AG09309 (cell line): Measurements from ENCODE around the gene KRT4.

Experiments
- DNase-seq: peaks from one replicate; pipeline ENCODE4 v3.0.0-alpha.2; 2010; ENCODE audit warnings: low read depth
- H3K4me3 ChIP-seq: 2 replicates; pipeline ENCODE4 v1.5.1; 2011; ENCODE audit warnings: mild to moderate bottlenecking, low read depth, low read length, moderate library complexity; ENCODE audit not compliant: control insufficient read depth
- TF ChIP-seq, protein P1 (sequence below): IDR thresholded peaks from 2 replicates; pipeline ENCODE4 v1.5.1; 2011; ENCODE audit warnings: mild to moderate bottlenecking, low read depth, low read length, inconsistent platforms; ENCODE audit not compliant: insufficient read depth, control insufficient read depth; ENCODE audit errors: missing control alignments

The KRT4 gene

DNA sequence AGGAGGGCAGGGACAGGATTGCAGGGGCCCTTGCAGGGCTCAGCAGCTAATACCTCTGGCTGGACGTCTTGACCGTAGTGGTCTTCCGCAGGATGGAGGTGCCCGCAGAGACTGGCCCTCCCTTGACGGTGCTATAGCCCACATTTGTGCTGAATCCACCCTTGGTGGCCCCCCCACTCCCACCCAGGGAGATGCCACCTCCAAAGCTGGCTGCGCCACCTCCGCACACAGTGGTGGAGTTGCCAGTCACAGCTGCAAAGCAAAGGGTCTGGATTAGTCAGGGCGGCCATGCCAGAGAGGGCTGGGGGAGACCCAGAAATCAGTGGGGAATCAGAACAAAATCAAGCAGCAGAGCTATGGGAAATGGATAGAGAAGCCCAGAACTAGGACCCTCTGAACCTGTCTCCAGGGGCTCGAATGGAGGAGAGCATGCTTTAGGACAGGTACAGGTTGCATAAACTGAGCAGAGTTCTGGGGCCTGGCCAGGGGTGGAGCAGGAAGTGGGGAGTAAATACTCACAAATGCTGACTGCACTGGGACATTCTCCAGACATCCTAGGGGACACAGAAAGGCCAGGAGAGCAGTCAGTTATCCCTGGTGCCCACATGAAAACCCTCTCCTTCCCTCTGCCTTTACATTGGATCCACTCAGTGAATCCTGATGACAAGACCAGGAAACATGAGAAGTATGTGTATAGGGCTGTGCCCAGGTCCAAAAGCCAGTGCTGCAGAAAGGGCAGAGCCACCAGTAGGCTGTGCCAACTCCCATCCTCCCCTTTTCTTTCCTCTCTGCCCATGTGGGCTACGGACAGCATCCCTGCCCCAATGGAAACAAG is 8.1 kb upstream of the KRT4 start:
- H3K4me3 ChIP-seq = no peak overlapping the region
- DNase-seq = no peak
- TF ChIP-seq, protein P1, sequence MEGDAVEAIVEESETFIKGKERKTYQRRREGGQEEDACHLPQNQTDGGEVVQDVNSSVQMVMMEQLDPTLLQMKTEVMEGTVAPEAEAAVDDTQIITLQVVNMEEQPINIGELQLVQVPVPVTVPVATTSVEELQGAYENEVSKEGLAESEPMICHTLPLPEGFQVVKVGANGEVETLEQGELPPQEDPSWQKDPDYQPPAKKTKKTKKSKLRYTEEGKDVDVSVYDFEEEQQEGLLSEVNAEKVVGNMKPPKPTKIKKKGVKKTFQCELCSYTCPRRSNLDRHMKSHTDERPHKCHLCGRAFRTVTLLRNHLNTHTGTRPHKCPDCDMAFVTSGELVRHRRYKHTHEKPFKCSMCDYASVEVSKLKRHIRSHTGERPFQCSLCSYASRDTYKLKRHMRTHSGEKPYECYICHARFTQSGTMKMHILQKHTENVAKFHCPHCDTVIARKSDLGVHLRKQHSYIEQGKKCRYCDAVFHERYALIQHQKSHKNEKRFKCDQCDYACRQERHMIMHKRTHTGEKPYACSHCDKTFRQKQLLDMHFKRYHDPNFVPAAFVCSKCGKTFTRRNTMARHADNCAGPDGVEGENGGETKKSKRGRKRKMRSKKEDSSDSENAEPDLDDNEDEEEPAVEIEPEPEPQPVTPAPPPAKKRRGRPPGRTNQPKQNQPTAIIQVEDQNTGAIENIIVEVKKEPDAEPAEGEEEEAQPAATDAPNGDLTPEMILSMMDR = no peak

DNA sequence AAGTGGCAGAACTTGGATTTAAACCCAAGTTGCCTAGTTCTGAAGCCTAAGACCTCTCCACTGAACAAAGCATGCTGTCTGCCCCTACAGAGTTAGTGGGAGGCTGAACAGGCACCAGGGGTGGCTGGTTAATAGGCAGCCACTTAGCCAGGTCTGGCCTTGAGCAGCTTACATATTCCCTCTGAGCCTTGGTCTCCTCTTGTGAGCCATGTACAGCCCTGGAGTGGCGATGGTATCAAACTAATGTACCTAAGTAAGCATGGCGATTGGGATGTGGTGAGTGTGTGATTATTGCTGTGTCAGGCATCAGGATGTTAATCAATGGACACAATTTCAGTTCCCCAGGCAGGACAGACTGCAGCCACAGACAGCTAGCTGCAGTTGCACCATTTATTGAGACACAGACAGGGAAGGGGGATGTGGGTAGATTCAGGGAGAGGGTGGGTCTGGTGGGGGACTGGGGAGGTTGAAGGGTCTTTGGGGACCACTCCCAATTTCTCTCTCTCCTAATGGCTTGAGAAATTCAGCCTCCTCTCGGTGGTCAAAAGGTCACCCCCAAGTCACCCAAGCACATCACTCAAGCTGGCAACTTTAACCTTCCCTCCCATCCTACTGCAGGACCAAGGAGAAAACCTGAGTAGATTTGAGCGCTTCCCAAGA is 7.3 kb upstream of the KRT4 start:
- TF ChIP-seq, protein P1 = no peak
- H3K4me3 ChIP-seq = no peak overlapping the region
- DNase-seq = no peak

DNA sequence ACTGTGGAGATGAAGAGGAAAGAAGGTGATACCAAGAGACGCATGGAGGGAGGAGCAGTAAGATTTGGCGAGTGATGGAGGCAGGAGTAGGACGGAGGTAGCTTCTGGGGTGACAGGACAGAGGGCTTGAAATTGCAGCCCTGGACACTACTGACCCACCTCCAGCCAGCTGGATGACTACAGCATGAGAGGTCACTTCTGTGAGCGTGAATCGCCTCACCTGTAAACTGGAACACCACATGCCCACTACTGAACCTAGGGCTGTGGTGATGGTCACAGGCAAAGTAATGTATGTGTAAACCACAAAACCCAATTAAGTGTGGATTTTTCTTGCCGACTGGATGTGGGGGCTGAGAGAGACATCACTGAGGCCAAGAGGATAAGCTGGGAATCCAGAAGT is 6.6 kb upstream of the KRT4 start:
- DNase-seq = no peak
- TF ChIP-seq, protein P1 = no peak
- no peak overlapping the region for H3K4me3 ChIP-seq

DNA sequence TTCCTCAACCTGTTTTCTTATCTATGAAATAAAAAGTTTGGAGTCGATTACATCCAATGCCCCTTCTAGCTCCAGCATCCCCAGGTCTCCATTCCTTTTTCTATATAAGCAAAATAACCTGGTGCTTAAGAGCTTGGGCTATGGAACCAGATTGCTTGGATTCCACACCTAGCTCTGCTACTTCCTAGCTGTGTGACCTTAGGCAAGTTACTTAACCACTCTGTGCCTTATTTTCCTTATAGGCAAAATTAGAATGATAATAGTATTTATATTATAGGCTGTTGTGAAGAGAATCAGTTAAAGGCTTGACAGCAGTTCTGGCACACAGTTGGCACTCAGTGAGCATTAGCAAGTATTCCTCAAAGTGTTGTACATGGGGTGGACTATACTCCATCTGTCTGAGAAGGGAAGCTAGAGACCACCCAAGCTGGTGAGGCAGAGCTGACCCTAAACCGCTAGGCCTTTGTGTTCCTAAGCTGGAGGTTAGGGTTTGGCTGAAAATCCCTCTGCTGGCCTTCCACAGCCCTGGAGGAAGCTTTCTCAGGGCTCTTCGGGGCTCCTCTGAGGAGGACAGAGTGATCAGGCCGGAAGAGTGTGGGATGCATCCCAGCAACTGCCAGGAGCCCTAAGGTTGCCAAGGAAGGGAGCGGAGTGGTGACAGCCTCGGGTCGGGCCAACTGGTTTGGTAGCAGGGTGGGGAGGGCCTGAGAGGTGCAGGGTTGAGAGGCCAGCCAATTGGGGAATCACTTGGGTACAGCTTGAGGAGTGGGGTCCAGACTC is 6.0 kb upstream of the KRT4 start:
- H3K4me3 ChIP-seq = no peak overlapping the region
- no peak for DNase-seq
- TF ChIP-seq, protein P1 = no peak

DNA sequence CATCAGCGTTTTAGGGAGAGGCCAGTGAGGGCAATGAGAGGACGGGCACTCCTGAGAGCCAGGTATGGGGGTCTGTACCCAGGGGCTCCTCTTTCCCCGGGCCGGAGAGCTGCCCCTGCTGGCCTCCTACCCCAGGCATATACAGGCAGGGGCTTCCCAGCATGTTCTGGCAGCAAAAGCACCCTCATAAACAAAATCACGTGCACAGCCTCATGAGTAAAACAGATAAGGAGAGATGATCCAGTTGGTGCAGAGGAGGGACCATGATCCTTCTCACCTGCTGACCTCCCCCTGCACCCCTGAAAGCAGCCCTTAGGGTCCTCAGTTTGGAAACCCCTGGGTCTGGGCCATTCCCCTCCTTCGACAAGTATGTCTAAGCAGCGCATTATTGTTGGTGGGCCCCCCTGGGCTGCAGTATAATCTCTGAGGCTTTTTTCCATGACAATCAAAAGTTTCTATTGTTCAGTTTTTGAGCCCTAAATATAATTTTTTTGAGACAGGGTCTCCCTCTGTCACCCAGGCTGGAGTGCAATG is 5.0 kb upstream of the KRT4 start:
- H3K4me3 ChIP-seq = no peak overlapping the region
- DNase-seq = no peak
- TF ChIP-seq, protein P1 = no peak

DNA sequence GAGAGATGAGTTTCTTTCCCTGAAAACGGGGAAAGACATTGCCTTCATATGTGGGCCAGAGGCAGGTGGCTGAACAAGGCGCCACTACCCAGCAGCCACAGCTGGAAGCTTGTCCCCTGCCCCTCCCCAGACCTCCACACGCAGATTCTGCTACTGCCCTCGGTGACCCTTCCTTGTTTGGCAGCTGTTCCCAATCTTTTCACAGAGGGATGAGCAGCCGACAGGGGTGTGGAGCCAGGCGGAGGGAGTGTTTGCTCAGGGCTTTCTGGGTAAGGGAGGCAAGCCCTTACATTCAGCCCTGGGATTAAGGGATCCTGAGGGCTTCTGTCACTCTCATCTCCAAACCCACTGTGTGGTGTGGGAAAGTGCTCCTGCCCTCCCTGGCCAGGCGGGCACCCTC is 4.5 kb upstream of the KRT4 start:
- TF ChIP-seq, protein P1 = no peak
- DNase-seq = no peak
- H3K4me3 ChIP-seq = no peak overlapping the region
